ENCODE results near the gene SELENOF.

GRCh38 chr1:86916752-86917151 lies 2.8 kb upstream of the SELENOF start:
- no peak for TF ChIP-seq CTCF (IDR thresholded peaks at IDR 0.05)
- no peak for TF ChIP-seq POLR2A (IDR thresholded peaks at IDR 0.05)

All from Peyer's patch (tissue), 4 donors.